Astrocyte (in vitro differentiated cells and primary cell): Measurements from ENCODE around the gene GON4L.
"Not testable (repeated sequence)": the region's sequence is repeated elsewhere in the genome, so short reads cannot be mapped to it uniquely, and the experiment has no call there.

Experiments used
- EZH2 ChIP-seq: IDR thresholded peaks from 2 replicates; pipeline ENCODE4 v1.6.1; 2012; ENCODE audit warnings: mild to moderate bottlenecking, low read length, inconsistent platforms; ENCODE audit not compliant: insufficient read depth
- TF ChIP-seq, protein P1 (sequence below): IDR thresholded peaks from 2 replicates; pipeline ENCODE4 v1.5.1; 2011; ENCODE audit warnings: low read depth, mild to moderate bottlenecking, inconsistent platforms, low read length, moderate library complexity; ENCODE audit not compliant: insufficient read depth

DNA sequence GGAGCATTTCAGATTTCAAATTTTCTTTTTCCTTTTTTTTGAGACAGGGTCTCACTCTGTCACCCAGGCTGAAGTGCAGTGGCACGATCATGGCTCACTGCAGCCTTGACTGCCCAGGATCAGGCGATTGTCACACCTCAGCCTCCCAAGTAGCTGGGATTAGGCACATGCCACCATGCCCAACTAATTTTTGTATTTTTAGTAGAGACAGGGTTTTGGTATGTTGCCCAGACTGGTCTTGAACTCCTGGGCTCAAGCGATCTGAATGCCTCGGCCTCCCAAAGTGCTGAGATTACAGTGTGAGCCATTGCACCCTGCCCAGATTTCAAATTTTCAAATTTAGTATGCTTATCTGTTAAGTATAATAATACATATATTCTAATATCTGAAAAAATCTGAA lies 61.4 kb downstream of the GON4L start:
- TF ChIP-seq, protein P1, sequence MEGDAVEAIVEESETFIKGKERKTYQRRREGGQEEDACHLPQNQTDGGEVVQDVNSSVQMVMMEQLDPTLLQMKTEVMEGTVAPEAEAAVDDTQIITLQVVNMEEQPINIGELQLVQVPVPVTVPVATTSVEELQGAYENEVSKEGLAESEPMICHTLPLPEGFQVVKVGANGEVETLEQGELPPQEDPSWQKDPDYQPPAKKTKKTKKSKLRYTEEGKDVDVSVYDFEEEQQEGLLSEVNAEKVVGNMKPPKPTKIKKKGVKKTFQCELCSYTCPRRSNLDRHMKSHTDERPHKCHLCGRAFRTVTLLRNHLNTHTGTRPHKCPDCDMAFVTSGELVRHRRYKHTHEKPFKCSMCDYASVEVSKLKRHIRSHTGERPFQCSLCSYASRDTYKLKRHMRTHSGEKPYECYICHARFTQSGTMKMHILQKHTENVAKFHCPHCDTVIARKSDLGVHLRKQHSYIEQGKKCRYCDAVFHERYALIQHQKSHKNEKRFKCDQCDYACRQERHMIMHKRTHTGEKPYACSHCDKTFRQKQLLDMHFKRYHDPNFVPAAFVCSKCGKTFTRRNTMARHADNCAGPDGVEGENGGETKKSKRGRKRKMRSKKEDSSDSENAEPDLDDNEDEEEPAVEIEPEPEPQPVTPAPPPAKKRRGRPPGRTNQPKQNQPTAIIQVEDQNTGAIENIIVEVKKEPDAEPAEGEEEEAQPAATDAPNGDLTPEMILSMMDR, result not testable (repeated sequence)
- TF ChIP-seq EZH2, result not testable (repeated sequence)
